ENCODE data around the gene POLG. TPM values are rescaled to one million over a fixed set of nuclear protein-coding genes. Genes with fewer than 3 reads are reported as not detected.

The POLG gene
- 51.3 and 58.6 TPM in 2 replicates for total RNA-seq

DNA sequence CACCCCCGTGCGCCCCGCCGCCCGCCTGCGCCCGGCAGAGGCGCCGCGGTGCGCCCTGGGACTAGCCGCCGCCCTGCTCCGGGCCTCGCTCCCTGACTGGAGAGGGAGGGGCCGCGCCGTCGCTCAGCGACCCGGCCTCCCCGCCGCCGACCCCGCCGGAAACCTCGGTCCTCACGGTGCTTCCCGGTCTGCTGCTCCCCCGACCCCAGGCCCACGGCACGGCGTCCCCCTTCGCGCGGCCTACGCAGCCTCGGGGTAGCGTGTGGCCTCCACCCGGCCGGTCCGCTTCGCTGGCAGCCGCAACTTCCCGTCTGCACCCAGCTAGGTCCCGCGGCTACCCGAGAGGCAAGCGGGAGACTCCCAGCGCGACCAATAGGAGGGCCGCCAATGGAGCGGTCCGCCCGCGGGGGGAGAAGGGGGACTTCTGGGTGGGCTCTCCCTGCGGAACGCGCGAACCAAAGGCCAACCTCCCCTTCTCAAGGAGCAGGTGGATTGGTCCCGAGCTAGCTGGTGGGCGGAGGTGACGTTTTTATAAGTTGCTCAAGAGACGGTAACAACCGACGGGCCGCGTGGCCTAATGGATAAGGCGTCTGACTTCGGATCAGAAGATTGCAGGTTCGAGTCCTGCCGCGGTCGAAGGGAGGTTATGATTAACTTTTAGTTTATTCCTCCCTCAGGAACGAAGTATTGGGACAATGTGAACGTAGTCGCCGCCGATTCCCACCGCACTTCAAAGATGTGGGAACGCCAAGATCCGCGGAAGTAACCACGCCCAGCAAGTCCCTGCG is at the start of gene POLG:
TSS of gene POLG (minus strand) at position 315 of the 788 bp plus-strand sequence. CDS start 1,070 bp downstream, outside the sequence.

Other genes starting within 250 kb of the POLG start
- gene ABHD2, start 246.4 kb downstream of the POLG start, total RNA-seq, result 44.3 and 49.8 TPM in 2 replicates
- gene RLBP1, start 113.2 kb downstream of the POLG start, total RNA-seq, result not detected in 2 replicates
- 11.5 and 11.9 TPM in 2 replicates for gene FANCI, start 90.8 kb downstream of the POLG start, total RNA-seq
- gene RHCG, start 161.8 kb upstream of the POLG start, total RNA-seq, result not detected in 2 replicates
- gene TICRR, start 240.6 kb upstream of the POLG start, total RNA-seq, result 0.43 and 0.69 TPM in 2 replicates